OCI-LY3 (cell line): Measurements from ENCODE around the gene NRXN3.

Source experiments
- H2AFZ ChIP-seq: fragments of 200-600, 300-600 bp; shearing (Covaris generic); 2 replicates; pipeline ENCODE4 v1.6.0; 2014; ENCODE audit warnings: antibody characterized with exemption, low read depth, low read length
- H3K27ac ChIP-seq: fragments of 200-600, 300-600 bp; sonication (generic); 2 replicates; pipeline ENCODE4 v1.5.1; 2014; ENCODE audit warnings: mild to moderate bottlenecking, low read length, moderate library complexity, mixed read lengths
- H3K27me3 ChIP-seq: fragments of 200-600, 300-600 bp; sonication (generic); 2 replicates; pipeline ENCODE4 v1.6.1; 2014; ENCODE audit warnings: low read depth, low read length, mixed read lengths
- H3K36me3 ChIP-seq: fragments of 200-600, 300-600 bp; sonication (generic); replicated peaks from 2 replicates; pipeline ENCODE3; 2014; ENCODE audit warnings: low read depth, low read length, mixed read lengths
- H3K4me1 ChIP-seq: fragments of 300-600, 200-600 bp; sonication (generic); 2 replicates; pipeline ENCODE4 v1.6.1; 2014; ENCODE audit warnings: low read length, mixed read lengths
- H3K4me2 ChIP-seq: fragments of 200-600, 300-600 bp; sonication (generic); 2 replicates; pipeline ENCODE4 v1.6.1; 2014; ENCODE audit warnings: low read length, mixed read lengths
- H3K4me3 ChIP-seq: fragments of 300-600, 200-600 bp; sonication (generic); 2 replicates; pipeline ENCODE4 v1.5.1; 2014; ENCODE audit warnings: antibody characterized with exemption, mild to moderate bottlenecking, low read length, moderate library complexity
- H3K79me2 ChIP-seq: fragments of 300-600, 200-600 bp; shearing (Covaris generic); 2 replicates; pipeline ENCODE4 v1.6.1; 2014; ENCODE audit warnings: mild to moderate bottlenecking, low read length, mixed read lengths
- H3K9ac ChIP-seq: fragments of 300-600, 200-600 bp; shearing (Covaris generic); 2 replicates; pipeline ENCODE4 v1.6.0; 2014; ENCODE audit warnings: mild to moderate bottlenecking, low read length, moderate library complexity
- H3K9me3 ChIP-seq: fragments of 200-600, 300-600 bp; shearing (Covaris generic); 2 replicates; pipeline ENCODE4 v1.6.1; 2014; ENCODE audit warnings: low read length, mixed read lengths; ENCODE audit not compliant: insufficient read depth
- H4K20me1 ChIP-seq: fragments of 200-600, 300-600 bp; sonication (generic); 2 replicates; pipeline ENCODE4 v1.6.1; 2016; ENCODE audit warnings: low read length, mixed read lengths; ENCODE audit not compliant: insufficient read depth
- EZH2phosphoT487 ChIP-seq: fragments of 200-600 bp; shearing (Covaris generic); IDR thresholded peaks from 2 replicates; pipeline ENCODE4 v1.6.1; 2018; ENCODE audit warnings: antibody characterized with exemption, mixed run types, low read depth
- TF ChIP-seq, protein P1 (sequence below): fragments of 200-600, 300-600 bp; sonication (generic); IDR thresholded peaks from 2 replicates; pipeline ENCODE4 v1.5.1; 2014; ENCODE audit warnings: antibody characterized with exemption, low read length, low read depth

The NRXN3 gene

DNA sequence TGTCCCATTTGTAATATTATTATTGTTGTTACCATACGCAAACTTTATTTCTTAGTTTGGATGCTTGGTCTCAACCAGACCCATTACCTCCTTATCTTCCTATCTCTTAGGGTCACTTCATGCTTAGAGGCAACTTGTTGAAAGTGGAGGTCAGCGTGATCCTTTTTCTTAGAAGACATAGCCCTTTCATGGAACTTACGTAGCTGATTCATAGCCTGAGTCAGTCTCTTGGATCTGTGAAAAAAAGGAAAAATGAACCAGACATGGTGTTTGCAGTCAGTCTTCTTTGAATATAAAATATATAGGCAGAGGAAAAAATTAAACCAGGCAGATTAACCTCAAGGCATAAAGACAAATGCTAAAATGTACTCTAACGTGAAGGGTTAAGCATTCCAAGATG lies 1427.4 kb downstream of the NRXN3 start:
- Histone ChIP-seq H4K20me1 (no peaks in the 10 kb centered on the region), H3K27me3 (no peaks in the 10 kb centered on the region), H3K4me2 (no peak overlapping the region), H3K27ac (no peak overlapping the region), H3K36me3 (no peaks in the 10 kb centered on the region), H2AFZ (no peak overlapping the region), H3K9ac (no peak overlapping the region), H3K4me3 (no peak overlapping the region), H3K79me2 (no peaks in the 10 kb centered on the region), H3K4me1 (no peaks in the 10 kb centered on the region), H3K9me3 (no peaks in the 10 kb centered on the region)
- no peak for TF ChIP-seq EZH2phosphoT487

DNA sequence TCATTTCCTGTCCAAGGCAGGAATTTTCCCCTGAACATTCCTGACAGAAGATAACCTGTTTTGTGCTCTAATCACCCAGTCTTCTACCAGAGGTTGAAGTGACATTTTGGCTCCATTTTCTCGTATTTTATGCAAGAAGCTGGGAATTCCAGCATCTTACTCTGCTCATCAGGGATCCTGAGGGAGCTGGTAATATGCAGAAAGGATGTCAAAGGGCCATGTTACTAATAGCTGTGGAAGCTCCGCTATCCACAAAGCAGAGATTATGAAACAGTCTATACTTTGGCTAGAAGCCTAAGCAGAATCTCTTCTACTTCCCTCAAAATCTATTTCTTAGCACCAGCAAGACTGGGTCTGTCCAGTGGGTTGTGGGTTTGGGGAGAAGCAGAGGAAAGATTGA lies 1428.2 kb downstream of the NRXN3 start:
- H3K4me2 ChIP-seq = no peak overlapping the region

GRCh38 chr14:79599239-79599638 lies 1429.1 kb downstream of the NRXN3 start:
- Histone ChIP-seq H2AFZ (no peak overlapping the region), H3K27ac (no peak overlapping the region), H3K4me1 (no peaks in the 10 kb centered on the region), H3K9me3 (no peaks in the 10 kb centered on the region), H3K9ac (no peak overlapping the region), H3K4me3 (no peak overlapping the region), H3K79me2 (no peaks in the 10 kb centered on the region), H3K36me3 (no peaks in the 10 kb centered on the region), H3K4me2 (no peak overlapping the region), H3K27me3 (no peaks in the 10 kb centered on the region), H4K20me1 (no peaks in the 10 kb centered on the region)
- no peak for TF ChIP-seq EZH2phosphoT487
- TF ChIP-seq, protein P1, sequence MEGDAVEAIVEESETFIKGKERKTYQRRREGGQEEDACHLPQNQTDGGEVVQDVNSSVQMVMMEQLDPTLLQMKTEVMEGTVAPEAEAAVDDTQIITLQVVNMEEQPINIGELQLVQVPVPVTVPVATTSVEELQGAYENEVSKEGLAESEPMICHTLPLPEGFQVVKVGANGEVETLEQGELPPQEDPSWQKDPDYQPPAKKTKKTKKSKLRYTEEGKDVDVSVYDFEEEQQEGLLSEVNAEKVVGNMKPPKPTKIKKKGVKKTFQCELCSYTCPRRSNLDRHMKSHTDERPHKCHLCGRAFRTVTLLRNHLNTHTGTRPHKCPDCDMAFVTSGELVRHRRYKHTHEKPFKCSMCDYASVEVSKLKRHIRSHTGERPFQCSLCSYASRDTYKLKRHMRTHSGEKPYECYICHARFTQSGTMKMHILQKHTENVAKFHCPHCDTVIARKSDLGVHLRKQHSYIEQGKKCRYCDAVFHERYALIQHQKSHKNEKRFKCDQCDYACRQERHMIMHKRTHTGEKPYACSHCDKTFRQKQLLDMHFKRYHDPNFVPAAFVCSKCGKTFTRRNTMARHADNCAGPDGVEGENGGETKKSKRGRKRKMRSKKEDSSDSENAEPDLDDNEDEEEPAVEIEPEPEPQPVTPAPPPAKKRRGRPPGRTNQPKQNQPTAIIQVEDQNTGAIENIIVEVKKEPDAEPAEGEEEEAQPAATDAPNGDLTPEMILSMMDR = no peak

More for the DNA sequence above, 1428.2 kb downstream of the NRXN3 start:
- no peak for TF ChIP-seq EZH2phosphoT487
- TF ChIP-seq, protein P1 = no peak
- Histone ChIP-seq H3K79me2 (no peaks in the 10 kb centered on the region), H3K9ac (no peak overlapping the region), H2AFZ (no peak overlapping the region), H4K20me1 (no peaks in the 10 kb centered on the region), H3K36me3 (no peaks in the 10 kb centered on the region), H3K9me3 (no peaks in the 10 kb centered on the region), H3K4me1 (no peaks in the 10 kb centered on the region), H3K4me3 (no peak overlapping the region), H3K27me3 (no peaks in the 10 kb centered on the region), H3K27ac (no peak overlapping the region)

DNA sequence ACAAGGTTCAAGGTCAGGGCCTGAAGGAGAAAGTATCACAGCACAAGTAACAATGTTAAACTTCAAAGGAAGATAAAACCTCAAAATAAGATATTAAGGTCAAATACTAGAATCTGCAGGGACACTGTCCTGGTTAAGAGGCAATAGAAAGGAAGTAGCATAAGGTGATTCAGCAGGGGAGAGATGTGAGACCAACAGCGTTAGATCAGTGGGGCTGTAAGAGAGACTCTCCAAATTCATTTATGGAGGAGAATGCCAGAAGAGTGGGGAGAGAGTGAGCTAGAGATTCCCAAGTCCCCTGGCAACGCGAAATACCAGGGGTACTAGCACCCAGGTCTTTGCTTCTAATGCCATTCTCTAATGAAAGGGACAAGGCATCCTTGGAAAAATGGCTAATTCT lies 1430.2 kb downstream of the NRXN3 start:
- Histone ChIP-seq H3K27me3 (no peaks in the 10 kb centered on the region), H3K36me3 (no peaks in the 10 kb centered on the region), H3K4me1 (no peaks in the 10 kb centered on the region), H3K27ac (no peak overlapping the region), H3K4me3 (no peak overlapping the region), H3K4me2 (no peak overlapping the region), H3K9ac (no peak overlapping the region), H4K20me1 (no peaks in the 10 kb centered on the region), H3K79me2 (no peaks in the 10 kb centered on the region), H2AFZ (no peak overlapping the region), H3K9me3 (no peaks in the 10 kb centered on the region)
- no peak for TF ChIP-seq EZH2phosphoT487
- TF ChIP-seq, protein P1 = no peak

DNA sequence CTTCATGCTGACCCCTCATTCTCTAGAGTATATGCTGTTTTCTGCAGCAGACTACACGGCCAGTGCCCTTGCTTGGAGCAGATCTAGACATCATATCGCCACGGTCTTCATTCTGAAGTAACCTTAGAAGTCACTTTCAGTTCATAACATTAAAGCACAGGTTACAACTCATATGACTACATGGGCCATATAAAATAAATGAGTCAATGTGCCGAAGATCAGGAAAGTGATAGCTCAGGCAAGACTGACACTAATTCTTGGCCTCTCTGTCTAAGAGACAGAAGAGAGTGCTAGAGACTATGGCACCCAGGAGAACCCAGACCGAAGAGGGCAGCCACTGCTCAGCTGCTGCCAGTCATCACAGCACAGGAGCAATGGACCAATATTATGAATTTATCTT lies 1431.4 kb downstream of the NRXN3 start:
- no peak overlapping the region for H3K9ac ChIP-seq
- H2AFZ ChIP-seq = no peak overlapping the region
- no peaks in the 10 kb centered on the region for H3K36me3 ChIP-seq
- H3K9me3 ChIP-seq = no peaks in the 10 kb centered on the region
- no peaks in the 10 kb centered on the region for H3K27me3 ChIP-seq
- H3K27ac ChIP-seq = no peak overlapping the region
- H3K4me3 ChIP-seq = no peak overlapping the region
- no peaks in the 10 kb centered on the region for H4K20me1 ChIP-seq
- H3K4me1 ChIP-seq = no peaks in the 10 kb centered on the region
- TF ChIP-seq, protein P1 = no peak
- TF ChIP-seq EZH2phosphoT487 = no peak
- no peaks in the 10 kb centered on the region for H3K79me2 ChIP-seq
- no peak overlapping the region for H3K4me2 ChIP-seq
